EL (cell line): Measurements from ENCODE around the gene WDR7.
A peak's percentile ranks its signal among the peaks of the same experiment; 100 is the strongest.

ENCODE experiments used
- DNase-seq: peaks from one replicate; pipeline ENCODE4 v3.0.0-alpha.2; 2016

WDR7 gene

DNA sequence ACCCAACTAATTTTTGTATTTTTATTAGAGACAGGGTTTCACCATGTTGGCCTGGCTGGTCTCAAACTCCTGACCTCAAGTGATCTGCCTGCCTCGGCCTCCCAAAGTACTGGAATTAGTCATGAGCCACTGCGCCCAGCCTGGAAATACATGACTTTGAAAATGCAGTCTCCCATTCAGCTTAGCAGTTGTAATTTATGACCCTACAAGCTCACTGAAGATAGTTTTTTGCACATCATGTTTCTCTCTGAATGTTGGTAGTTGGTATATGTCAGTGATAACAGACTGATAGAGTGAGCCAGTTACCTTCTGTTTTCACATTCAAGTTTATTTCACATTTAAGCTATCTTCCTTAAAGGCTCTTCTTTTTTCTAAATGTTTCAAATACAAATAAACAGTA, 7.1 kb downstream of the WDR7 start:
- DNase-seq, result no peak

DNA sequence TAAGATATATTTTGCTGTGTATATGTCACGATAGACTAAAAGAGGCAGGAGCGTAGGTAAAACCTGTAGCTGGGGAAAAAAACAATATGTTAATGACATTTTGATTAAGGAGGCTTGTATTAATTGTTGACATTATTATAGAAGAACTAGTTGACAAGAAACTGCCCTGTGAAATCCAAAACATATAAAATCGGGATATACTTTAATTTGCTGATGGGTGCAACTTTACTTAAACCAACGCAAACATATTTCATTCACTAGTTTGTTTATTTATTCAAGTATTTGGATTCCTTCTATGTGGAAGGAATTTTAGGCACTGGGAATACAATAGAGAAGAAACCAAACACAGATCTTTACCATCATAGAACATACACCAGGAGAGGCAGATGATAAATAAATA, 8.0 kb downstream of the WDR7 start:
- DNase-seq, result no peak

DNA sequence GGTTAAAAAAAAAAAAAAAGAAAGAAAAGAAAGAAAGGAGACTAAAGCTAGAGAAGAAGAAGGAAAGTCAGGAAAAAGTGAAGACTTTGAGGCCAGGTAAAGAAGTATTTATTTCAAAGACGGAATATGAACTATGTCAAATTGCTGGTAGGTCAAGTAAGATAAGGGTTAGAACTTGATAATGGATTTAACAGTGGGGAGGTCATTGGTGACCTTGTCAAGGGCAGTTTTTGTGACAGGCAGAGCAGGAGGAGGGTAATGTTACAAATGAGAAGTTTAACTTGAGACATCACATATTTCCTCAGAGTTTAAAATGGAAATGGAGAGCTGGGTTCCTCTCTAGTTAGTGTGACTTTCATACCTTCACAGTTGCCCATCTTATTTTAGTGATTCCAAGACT, 9.5 kb downstream of the WDR7 start:
- no peak for DNase-seq

DNA sequence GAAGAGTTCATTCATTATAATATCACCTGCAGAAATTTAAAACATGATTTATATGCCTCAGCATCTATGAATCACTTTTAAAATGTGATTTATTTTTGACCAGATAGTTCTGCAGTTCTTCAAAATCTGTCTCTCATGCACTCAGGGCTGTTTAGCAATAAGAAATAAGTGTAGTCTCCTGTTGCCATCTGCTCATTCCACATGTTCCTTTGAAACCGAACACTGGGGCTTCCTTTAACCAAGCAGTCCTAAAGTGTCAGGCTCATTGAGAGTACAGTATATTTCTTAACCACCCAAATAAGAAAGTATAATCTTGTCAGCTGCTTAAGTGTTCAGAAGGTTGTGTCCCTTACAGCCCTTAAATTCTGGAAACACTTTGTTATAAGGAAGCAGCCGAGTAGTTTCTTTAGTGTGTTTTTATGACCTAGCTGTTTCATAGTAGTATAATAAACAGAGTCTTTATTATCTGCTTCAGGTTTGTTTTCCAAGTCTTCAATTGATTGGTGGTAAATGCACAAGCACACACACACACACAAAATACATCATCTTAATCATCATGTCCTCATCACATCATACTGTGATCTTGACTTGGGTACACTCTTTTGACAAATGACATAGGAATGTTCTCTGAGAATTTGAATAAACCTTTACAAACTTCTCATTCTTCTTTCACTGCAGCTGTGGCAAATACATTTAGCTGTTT, 10.4 kb downstream of the WDR7 start:
- peak; percentile 15 for DNase-seq

DNA sequence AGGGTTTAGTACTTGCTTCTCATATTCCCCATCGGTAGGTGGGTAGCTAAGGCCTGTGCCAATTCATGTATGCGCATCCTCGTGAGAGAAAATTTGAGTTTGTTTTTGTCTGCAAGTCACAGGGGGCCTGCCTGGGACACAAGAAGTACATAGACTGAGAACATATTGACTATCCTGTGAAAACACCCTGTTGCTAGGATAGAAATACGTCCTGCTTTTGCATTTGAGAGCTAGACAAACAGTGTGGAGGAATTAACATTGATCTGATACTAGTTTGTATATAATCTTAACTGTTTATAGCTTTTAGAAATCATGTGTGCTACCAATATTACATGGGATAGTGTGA, 10.9 kb downstream of the WDR7 start:
- DNase-seq, result no peak

DNA sequence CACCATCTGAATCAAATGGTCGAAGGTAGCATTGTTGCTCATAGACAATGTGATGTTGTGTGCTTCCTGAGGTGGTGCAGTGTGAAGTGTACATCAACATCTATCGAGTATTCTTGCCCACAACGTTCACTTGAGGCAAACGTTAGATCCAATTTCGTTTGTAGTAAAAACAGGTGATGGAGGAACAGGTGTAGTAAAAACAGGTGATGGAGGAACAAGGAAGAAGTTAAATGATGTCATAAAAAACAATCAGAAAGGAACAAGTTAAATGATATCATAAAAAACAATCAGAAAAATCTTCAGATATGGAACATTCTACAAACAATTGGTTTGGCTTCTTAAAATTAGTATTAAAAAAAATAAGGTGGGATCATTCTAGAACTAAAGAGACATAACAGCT, 11.3 kb downstream of the WDR7 start:
- no peak for DNase-seq

DNA sequence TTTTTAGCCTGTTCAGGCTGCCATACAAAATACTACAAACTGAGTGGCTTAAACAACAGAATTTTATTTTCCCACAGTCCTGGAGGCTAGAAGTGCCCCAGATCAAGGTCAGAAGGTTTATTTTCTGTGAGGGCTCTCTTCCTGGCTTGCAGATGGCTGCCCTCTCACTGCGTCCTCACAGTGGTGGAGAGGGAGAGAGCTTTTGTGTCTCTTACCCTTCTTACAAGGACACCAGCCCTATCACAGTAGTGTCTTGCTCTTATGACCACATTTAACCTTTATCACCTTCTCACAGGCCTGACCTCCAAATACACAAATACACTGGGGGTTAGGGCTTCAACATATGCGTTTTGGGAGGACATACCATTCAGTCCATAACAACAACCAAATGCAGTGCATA, 11.7 kb downstream of the WDR7 start:
- no peak for DNase-seq

DNA sequence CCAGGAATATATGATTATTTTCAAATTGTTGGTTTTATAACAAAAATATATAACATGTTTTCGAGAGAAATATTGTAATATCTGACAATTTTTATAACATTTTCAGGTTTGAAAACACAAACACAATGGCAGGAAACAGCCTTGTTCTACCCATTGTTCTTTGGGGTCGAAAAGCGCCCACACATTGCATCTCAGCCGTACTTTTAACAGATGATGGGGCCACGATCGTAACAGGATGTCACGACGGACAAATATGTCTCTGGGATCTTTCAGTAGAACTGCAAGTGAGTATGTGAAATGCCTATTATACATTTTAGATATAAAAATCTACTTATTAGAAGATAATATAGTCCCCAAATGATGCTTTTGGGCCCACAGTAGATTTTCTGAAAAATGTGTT, 21.2 kb downstream of the WDR7 start:
- DNase-seq, result no peak

DNA sequence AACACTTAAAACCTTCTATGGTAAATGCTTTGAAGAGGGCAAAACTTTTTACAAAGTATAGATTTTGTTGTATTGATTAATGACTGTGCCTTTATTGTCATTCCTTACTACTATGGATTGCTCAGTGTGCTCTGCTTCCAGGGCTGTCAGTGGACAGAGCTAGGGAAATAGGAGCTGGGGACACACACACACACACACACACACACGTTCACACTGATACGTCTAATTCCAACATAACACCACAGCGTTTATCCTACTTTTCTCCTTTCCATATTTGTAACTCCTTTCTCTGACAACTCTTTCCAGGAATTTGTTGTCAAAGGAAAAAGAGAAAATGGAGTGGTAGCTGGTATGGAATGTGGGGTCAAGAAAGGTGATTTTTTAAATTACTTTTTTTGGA, 21.8 kb downstream of the WDR7 start:
- DNase-seq, result no peak

DNA sequence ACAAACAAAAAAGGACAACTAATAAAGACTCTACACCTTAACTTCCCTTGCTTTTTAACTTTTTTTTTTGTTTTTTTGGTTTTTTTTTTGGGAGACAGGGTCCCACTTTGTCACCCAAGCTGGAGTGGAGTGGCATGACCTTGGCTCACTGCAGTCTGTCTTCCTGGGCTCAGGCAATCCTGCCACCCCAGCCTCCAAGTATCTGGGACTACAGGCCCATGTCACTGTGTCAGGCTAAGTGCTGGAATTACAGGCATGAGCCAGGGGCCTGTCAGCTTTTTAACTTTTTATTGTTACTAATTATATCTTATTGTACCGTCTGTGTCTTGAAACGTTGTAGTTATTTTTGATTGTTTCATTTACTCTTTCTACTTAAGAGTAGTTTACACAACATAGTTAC, 25.5 kb downstream of the WDR7 start:
- no peak for DNase-seq

DNA sequence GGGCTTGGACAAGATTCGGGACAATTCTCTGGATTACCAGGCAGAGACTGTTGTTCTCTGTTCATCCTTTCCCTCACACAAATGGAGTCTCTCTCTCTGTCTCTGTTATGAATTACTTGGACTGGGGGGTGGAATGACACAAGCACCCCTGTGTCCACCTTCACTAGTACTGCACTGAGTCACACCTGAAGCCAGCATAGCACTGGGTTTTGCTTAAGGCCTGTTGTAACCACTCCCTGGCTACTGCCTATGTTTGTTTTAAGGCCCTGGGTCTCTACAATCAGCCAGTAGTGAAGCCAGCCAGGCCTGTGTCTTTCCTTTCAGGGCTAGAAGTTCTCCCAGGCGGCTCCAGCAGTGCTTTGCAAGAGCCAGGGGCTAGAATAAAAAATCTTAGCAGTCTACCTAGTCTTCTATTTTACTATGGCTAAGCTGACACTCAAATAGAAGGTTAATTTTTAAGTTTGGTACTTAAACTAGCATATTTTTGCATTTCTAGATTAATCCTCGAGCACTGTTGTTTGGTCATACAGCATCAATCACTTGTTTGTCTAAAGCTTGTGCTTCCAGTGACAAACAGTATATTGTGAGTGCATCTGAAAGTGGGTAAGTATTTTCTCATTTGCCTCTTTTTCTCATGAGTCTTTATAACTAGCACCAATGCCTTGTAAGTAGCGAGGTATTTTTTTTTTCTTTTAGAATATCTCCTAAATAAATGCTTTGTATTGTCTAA, 27.8 kb downstream of the WDR7 start:
- no peak for DNase-seq

DNA sequence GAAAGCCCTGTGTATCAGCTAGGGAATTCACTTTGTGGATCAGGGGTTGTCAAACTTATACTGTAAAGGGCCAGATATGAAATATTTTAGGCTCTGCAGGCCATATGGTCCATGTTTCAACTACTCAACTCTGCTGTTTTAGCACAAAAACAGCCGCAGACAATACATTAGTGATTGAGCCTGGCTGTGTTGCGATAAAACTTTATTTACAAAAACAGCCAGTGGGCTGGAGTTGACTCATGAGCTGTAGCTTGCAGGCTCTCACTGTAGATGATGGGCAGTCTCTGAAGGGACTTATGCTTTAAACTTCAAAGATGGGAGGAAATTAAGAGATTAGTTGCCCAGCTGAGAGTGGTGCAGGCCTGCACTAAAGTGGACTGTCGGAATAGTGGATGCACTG, 33.1 kb downstream of the WDR7 start:
- no peak for DNase-seq

DNA sequence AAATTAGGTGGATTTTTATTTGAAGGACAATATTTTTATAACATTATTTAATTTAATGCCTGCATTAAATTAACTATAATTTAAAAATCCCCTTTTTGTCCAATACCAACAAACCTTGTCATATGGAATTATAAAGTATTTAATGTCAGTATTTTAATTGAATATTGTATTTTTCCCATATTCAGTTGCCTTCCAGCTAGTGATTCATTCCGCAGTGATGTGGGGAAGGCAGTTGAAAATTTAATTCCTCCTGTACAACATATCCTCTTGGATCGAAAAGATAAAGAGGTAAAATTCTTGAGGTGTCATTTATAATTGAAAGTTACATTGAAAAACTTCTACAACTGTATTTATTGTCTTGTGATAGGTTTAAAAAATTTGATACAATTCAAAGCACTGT, 40.4 kb downstream of the WDR7 start:
- DNase-seq, result no peak

DNA sequence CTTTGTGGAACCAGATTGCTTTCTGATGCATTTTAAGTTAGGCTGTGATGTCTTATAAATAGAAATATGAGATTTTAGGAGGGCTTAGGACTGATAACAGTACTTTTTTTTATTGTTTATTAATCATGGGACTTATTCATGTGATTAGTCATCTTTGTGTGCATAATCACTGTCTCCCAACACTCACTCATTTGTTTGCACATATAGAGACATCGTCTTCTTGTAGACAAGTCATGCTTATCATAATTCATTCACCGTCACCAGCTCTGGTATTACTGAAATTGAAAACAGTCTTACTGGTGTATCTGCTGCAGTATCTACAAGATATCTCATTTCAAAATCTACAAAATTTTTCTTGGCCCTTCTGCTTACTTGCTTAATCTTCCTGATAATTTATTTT, 45.8 kb downstream of the WDR7 start:
- peak; percentile 2 for DNase-seq

DNA sequence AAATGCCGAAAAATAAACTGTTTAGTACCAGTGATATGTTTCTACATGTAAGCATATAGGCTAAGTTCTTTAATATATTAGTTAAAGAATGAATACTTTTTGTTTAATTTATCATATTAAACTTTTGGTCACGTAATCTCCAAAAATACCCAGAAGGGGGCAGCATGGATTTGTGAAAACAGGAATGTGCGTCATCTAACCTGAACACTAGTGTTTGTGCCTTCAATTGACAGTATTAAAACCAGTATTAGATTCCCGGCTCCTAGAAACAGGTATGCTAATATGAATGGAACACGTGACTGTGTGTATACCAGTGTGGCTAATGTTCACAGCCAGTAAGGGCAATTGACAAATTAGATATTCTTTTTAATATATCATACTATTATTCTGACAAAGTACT, 51.8 kb downstream of the WDR7 start:
- DNase-seq, result peak; percentile 30

DNA sequence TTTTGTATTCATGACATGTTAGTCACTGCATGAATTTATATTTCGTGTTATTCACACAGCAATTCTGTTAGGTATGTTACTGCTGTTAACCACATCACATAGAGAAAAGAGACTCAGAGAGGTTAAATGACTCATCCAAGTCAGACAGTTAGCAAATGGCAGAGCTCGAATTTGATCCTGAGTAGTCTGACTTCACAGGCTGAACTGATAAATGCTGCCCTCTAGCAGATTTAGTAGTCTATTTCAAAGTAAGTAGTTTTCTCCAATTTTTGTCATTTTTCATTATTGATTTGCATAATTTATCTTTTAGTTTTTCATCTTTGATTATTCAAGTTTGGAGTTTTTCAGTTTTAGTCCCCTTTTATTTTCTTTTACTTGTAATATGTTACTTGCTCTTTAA, 58.3 kb downstream of the WDR7 start:
- DNase-seq, result peak; percentile 81

DNA sequence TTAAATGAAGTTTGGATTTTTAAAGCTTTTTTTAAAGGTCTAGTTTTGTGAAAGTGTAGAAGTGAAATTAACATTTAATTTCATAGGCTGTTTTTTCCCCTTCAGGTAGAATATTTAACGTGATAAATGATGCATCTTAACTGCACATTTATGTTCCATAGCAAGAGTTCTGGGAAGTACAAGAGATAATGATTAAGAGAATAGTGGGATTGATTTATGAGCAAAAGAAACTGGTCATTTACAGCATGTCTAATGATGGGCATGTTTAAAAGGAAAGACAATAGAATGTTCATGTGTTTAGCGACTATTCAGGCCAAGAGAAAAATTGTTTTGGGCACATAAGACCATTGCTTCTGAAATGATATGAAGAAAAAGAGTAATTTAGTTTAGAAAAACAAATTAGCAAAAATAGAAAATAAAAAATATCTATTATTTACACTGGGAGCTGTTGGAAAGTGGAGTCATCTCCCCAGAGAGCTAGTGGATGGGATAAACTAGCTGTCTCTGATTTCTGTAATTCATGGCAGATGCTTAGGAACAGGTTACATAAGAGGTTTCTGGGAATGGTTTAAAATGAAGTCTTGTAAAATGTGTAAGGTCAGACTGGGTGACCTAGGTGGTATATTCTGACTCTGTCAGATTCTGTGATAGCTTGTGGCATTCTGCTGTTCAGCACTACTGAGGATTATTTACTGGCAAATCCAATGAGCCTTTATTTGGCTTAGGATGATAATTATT, 60.7 kb downstream of the WDR7 start:
- DNase-seq, result no peak

DNA sequence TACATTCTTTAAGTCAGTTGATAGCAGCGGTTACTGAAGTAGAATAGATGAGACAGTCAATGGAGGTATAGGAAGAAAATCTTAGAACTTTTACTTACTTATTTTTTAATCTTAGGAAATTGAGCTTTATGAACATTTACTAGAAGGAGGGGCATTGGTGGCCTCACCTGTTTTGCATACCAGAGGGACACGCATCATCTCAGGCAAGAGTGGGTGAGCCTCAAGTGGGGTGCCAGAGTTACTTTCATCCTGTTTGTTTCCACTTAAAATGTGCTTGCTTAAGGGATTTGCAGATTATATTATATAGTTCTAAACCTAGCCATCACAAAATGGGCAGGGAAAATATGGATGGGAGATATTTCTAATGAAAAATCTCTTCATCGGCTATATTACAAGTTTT, 61.6 kb downstream of the WDR7 start:
- no peak for DNase-seq

DNA sequence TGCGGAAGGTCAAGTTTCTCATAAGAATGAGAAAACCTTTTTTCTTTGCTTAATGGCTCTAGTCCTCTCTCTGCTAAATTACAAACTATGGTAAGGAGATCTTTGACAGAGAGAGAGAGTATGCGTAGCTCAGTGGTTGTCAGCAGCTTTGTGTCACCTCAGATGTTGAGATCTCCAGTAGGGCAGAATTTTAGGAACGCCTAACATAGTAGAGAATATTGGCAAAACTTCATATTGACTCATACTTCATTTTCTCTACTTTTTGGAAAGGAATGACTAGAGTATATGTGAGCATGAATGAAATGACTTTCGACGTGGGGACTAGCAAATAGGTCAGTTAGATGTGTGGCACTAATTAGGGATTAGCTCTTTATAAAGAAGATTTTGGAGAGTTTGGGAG, 64.0 kb downstream of the WDR7 start:
- no peak for DNase-seq

DNA sequence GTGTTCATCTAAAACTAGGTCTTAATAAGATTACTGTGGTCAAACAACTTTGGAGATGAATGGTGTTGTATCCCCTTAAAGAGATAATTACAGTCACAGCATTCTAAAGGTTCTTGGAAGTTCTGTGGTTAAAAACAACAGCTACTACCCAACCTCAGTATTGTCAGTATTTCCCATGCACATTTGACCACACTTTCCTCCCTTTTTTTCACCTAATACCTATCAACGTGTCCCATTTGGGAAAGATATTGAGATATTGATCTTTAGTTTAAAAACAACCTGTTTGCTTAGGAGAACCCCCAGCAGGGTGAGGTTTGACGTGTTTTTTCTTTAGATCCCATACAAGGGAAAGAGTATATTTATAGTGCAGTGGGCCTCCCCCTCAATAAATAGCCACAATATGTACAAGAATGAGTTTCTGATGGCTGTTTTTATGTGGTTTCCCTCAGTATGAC, 65.6 kb downstream of the WDR7 start:
- no peak for DNase-seq

DNA sequence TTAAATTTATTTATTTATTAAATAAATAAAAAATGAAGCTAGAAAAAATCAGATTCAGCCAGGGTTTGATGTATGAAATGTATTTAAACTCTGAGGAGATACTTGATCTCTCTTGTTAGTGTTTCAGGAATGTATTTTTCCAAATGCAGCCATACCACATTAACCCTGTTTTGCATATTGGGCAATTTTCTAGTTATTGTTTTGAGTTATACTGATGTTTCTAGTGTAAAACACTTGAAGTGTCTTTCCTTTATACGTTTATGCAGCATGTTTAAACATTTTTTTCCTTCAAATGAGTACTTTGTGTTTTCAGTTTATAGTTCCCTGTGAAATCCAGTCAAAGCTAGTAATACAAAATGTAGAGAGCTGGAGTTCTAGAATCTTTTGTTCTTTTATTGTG, 69.9 kb downstream of the WDR7 start:
- DNase-seq, result no peak

DNA sequence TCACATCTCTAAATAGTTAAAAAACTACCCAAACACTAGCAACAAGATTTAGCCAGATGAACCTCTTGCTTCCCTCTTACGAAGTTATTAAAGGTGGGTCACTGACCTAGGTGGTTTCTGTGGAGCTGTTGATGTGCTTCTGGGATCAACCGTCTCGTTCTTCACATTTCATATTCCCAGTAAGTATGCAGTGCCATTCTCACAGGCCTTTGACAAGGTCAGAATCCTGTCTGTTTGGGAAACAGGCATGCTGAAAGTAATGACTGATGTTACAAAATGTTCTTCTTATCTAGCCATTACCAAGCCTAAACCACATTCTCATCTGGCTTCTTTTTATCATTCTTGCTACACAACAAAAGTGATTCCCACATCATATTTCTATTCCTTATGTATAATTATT, 70.3 kb downstream of the WDR7 start:
- no peak for DNase-seq

DNA sequence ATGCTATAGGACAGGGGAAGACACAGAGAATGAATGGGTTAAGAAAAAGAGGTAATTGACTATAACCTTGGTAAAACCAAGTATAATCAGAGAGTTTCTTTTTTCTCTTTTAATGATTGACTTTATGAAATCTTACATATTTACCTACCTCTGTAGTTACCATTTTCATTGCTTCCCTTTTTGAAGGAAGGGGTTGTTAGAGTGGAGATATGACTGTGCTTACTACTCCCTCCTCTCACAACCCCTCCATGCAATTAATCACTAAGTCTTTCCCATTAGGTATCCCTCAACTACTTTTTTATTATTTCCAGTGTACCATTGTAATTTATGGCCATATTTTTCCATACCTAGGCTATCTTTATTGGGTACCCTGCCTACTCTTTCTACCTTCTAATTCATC, 71.4 kb downstream of the WDR7 start:
- no peak for DNase-seq

DNA sequence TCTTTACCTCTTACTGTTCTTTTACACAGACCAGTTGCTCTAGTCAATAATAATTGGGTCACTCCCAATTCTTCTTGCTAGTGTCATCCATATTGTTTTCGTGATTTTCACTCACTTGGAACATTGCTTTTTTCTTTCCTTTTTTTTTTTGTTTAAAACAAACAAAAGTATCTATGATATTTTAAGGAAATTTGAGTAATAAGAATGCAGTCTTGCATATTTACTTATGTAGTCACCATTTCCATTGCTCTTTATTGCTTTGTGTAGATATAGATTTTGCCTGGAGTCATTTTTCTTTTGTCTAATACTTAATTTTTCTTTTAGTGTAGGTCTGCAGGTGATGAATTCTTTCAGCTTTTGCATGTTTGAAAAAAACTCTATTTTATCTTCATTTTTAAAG, 71.9 kb downstream of the WDR7 start:
- DNase-seq, result peak; percentile 2
